HG02870 (cell line): ENCODE data around the gene SPRED3.
"Not testable (repeated sequence)": the region's sequence is repeated elsewhere in the genome, so short reads cannot be mapped to it uniquely, and the experiment has no call there.

Source experiments
- ATAC-seq: cut with Tn5 transposase; IDR thresholded peaks from one replicate; pipeline ENCODE4 v1.9.1; 2021; ENCODE audit warnings: mild to moderate bottlenecking, moderate library complexity; ENCODE audit not compliant: unreplicated experiment

Gene SPRED3

DNA sequence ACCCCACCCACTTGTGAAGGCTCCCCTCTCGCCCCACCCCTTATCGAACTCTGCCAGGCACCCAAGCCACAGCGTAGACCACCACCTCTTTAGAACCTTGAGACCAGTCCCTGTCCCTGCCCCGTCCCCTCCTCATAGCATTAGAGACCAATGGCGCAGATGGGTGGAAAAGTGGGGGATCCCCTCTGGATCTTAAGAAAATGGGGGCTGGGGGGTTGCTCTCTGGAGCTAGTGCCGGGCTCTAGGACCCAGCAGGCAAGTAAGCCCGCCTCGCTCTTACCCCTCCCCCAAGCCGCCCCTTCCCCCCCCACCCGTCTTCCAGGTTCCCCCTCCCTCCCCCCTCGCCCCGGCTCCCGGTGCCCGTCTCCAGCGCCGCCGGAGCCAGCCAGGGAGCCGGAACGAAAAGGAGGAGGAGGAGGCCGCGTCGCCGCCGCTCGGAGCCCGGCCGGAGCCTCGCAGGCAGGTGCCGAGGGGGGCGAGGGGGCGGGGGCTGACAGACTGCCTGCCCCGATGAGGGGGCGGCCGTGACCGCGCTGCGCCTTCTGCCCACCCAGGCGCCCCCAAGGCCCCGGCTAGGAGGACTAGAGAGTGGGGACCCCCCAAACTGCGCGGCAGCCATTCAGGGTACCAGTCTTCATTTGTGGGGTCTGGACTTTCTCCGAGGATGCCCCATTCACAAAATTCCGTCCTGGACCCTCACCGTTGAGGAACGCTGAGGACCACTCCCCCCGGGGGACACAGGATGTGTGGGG is at the start of gene SPRED3:
SPRED3 (plus strand) TSS at position 349 of the 752 bp plus-strand sequence. CDS start 1,606 bp downstream, outside the sequence.
- no peak for ATAC-seq

- not testable (repeated sequence) for ATAC-seq
These were observed 49.5 kb upstream of the SPRED3 start for GRCh38 chr19:38339011-38339410.

- ATAC-seq, result no peak
These were observed 47.6 kb upstream of the SPRED3 start for GRCh38 chr19:38340927-38341326.

GRCh38 chr19:38346837-38347236 is 41.7 kb upstream of the SPRED3 start:
- no peak for ATAC-seq

GRCh38 chr19:38350883-38351282 is 37.6 kb upstream of the SPRED3 start:
- ATAC-seq, result no peak

GRCh38 chr19:38351865-38352395 is 36.6 kb upstream of the SPRED3 start:
- no peak for ATAC-seq

GRCh38 chr19:38352611-38353010 is 35.9 kb upstream of the SPRED3 start:
- no peak for ATAC-seq

DNA sequence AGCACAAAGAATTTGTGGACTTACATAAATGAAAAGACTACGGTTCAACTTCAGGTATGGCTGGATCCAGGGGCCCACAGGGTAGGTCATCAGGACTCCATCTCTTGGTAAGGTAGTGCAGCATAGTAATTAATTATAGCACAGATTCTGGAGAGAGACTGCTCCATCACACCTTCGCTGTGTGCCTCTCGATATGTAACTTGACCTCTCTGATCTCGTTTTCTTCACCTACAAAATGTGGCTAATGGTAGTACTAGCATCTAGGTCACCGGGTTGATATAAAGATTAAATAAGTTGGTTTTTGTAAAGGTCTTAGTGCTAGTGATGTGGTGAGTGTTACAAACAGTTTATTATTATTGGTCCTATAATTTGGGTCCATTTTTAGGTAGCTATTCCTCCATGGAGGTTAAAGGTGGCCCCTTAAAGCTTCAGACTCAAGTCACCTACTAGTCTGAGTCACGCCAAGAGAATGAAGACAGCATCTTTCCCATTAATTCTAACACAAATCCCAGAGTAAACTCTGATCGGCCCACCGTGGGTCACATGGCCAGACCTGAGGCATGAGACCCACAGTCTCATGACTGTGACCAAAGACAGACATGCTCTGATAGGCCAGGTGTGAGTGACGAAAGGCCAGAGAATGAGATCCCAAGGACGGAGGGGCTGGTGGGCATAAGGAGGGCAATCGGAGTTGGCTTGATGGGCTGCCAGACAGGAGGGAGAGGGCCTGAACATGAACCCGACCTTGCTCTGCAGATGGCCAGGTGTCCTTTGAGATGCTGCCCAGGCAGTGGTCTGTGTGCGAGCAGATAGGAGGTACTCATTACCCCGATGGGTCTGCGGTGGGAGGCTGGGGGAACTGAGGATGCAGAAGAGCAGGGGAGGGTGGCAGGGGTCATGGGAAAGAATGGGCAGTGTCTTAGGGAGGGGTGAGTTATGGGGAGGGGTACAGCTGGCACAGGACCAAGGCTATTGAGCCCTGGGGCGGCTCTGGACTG is 32.5 kb upstream of the SPRED3 start:
- no peak for ATAC-seq

DNA sequence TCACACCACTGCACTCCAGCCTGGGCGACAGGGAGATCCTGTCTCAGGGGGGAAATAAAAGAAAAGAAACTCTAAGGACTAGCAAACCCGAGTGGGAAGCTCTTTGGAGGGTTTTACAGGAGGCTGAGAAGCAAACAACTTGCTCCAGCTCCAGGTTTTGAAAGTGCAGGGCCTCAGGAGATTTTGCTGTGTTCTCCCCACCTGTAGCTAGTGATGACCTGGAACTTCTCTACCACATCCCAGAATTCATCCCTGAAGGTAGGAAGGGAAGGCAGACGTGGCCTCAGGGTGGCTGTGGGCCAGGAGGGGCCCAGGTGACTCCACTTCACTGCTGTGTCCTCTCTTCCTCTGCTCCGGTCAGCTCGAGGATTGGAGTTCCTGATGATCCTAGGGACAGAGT is 30.4 kb upstream of the SPRED3 start:
- no peak for ATAC-seq

DNA sequence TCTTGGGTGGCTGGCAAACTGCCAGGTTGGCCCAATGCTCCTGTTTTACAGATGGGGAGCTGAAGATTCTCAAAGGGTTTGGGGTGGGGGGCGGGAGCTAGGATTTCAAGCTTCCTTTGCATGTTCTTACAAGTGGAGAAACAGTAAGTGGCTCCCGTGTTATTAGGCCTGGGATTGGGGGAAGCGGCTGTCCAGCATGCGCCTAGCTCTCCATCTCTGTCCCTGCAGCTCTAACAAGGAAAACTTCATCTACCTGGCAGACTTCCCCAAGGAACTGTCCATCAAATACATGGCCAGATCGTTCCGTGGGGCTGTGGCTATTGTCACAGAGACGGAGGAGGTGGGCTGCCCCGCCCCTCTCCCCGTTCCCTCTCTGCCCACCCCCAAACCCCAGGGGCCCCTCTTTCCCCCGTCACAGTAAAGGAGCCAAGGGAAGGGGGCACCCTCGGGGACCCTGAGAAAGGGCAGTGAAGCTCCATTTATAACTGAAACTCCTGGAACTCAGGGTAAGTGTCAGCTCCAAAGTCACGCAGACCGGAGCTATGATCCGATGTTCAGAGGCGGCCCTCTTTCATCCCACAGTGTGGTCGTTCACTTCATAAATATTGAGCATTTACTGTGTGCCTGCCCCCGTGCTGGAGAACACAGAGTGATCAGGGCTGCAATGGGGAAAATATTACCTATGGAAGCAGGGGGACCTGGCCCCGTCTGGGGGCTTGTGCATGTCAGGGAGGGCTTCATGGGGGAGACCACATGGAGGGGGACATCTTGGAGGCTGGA is 29.1 kb upstream of the SPRED3 start:
- no peak for ATAC-seq

- ATAC-seq, result no peak
These were observed 28.1 kb upstream of the SPRED3 start for GRCh38 chr19:38360351-38360750.

DNA sequence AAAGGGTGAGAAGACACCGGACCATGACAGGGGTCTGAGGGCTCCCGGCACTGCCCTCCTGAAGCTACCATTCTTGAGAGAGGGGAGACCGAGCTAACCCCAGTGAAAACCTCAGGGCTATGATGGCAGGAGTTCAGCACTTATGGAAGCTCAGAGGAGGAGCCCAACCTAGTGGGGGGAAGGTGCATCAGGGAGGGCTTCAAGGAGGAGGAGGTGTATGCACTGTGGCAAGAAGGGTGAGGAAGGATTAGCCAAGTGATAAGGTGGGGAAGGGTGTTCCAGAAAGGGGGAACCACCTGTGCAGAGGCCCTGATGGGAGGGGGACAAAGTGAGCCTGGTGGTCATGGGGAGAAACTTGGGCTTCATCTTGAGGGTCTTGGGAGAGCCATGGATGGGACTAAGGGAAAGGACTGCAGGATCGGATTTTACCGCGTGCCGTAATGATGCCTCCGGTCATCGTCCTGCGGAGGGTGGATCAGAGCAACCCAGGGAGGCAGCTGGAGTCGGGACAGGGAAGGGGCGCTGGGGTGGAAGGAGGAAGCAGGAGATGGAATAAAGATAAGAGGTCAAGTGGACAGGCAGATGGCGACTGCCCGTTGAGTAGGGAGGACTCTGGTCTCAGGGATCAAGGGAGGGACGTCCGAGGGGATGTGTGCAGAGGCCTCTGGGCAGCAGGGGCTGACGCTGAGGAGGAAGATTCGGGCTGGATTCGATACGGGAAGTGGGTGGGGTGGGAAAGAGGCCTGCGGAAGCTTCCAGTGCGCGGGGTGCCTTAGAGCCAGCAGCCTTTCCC is 27.5 kb upstream of the SPRED3 start:
- no peak for ATAC-seq

- no peak for ATAC-seq
These were observed 26.8 kb upstream of the SPRED3 start for GRCh38 chr19:38361633-38362075.

DNA sequence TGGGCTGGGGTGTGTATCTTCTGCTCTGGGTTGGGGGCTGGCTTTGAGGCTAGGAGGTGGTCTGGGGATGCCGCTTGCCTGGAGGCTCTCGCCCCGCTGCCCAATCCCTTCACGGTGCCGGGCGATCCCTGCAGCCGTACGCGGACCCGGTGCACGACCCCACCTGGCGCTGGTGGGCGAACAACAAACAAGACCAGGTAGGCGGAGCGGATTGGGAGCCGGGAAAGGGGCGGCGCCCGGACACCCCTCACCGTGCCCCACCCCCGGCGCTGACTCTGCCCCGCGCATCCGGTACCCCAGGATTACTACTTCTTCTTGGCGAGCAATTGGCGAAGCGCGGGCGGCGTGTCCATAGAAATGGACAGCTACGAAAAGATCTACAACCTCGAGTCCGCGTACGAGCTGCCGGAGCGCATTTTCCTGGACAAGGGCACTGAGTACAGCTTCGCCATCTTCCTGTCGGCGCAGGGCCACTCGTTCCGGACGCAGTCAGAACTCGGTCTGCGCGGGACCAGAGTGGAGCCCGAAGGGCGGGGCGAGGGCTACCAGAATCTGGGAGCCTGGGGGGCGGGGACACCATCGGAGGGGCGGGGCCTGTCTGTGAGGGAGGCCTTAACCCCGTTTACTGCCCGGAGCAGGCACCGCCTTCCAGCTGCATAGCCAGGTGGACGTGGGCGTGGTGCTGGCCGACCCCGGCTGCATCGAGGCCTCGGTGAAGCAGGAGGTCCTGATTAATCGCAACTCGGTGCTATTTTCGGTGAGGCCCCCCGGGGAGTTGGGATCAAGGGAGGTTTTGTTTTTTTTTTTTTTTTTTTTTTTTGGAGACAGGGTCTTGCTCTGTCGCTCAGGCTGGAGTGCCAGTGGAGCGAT is 26.2 kb upstream of the SPRED3 start:
- ATAC-seq, result no peak

DNA sequence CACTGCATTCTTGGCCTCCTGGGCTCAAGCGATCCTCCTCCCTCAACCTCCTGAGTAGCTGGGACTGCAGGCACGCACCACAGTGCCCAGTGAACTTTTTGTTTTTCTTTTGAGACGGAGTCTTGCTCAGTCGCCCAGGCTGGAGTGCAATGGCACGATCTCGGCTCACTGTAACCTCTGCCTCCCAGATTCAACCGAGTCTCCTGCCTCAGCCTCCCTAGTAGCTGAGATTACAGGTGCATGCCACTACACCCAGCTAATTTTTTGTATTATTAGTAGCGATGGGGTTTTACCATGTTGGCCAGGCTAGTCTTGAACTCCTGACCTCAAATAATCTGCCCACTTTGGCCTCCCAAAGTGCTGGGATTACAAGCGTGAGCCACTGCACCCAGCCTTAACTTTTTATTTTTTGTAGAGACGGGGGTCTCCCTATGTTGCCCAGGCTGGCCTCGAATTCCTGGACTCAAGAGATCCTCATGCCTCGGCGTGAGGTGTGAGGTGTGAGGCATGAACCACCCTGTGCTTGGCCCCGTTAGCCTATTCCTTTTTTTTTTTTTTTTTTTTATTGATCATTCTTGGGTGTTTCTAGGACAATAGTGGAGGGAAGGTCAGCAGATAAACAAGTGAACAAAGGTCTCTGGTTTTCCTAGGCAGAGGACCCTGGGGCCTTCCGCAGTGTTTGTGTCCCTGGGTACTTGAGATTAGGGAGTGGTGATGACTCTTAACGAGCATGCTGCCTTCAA is 25.4 kb upstream of the SPRED3 start:
- not testable (repeated sequence) for ATAC-seq

GRCh38 chr19:38367041-38367440 is 21.5 kb upstream of the SPRED3 start:
- no peak for ATAC-seq

DNA sequence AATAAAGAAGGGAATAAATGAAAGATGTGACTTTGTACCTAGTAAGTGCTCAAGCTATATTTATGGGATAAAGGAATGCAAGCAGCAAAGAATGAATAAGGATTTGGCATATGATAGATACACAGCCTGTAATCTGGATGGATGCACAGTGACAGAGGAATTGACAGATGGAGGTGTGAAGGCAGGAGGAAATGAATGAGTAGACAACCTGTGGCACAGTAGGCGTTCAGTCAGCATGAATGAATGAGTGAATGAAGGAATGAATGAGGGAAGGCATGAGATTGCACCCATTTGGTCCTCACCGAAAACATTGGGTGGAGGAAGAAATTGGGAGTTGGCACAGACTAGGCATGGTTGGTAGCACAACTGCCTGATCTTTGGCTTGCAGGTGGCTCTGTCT is 18.9 kb upstream of the SPRED3 start:
- ATAC-seq, result no peak

DNA sequence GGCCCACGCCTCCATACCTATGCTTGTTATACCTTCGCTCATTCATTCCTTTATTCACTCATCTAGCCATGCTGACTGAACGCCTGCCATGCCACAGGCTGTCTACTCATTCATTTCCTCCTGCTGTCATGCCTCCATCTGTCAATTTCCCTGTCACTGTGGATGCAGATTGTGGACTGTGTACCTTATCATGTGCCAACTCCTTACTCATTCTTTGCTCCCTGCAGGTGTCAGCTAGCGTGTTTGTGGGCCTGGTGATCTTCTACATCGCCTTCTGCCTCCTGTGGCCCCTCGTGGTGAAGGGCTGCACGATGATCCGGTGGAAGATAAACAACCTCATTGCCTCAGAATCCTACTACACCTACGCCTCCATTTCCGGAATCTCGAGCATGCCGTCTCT is 18.2 kb upstream of the SPRED3 start:
- ATAC-seq, result no peak
